SJSA1 (cell line): Measurements from ENCODE around the gene SNAI3. TPM values are rescaled to one million over a fixed set of nuclear protein-coding genes. Genes with fewer than 3 reads are reported as not detected.
A peak's percentile ranks its signal among the peaks of the same experiment; 100 is the strongest.

Experiments
- DNase-seq, 2 experiments: peaks; one replicate each; pipeline ENCODE4 v3.0.0-alpha.2; 2015 to 2020; ENCODE audit warnings: low spot score in 2 of 2, low read depth in 1 of 2
- H3K27ac ChIP-seq: fragments of 250-450 bp; sonication (Bioruptor Pico); 2 replicates; pipeline ENCODE4 v1.5.1; 2020; ENCODE audit warnings: mild to moderate bottlenecking, moderate library complexity
- H3K27me3 ChIP-seq: fragments of 250-450 bp; sonication (Bioruptor Pico); replicated peaks from 2 replicates; pipeline ENCODE4 v1.5.1; 2020; ENCODE audit warnings: mild to moderate bottlenecking, moderate library complexity
- H3K36me3 ChIP-seq: fragments of 250-450 bp; sonication (Bioruptor Pico); 2 replicates; pipeline ENCODE4 v1.5.1; 2020; ENCODE audit warnings: mild to moderate bottlenecking
- H3K4me1 ChIP-seq: fragments of 250-450 bp; sonication (Bioruptor Pico); replicated peaks from 2 replicates; pipeline ENCODE4 v1.6.1; 2021; ENCODE audit warnings: mild to moderate bottlenecking
- H3K4me3 ChIP-seq: fragments of 250-450 bp; sonication (Bioruptor Pico); 2 replicates; pipeline ENCODE4 v1.5.1; 2020; ENCODE audit warnings: mild to moderate bottlenecking
- H3K9me3 ChIP-seq: fragments of 250-450 bp; sonication (Bioruptor Pico); replicated peaks from 2 replicates; pipeline ENCODE4 v1.5.1; 2020; ENCODE audit warnings: mild to moderate bottlenecking
- total RNA-seq: library from RNA; depleted of rRNA; stranded (reverse); fragments of >200 nt; shearing (Covaris generic); gene quantifications from 2 replicates; pipeline ENCODE4 v1.2.3, GENCODE V29; 2014; rRNA removed

Gene SNAI3
- total RNA-seq, result 0.05 TPM in 1 of 2 replicates, not detected in the other

DNA sequence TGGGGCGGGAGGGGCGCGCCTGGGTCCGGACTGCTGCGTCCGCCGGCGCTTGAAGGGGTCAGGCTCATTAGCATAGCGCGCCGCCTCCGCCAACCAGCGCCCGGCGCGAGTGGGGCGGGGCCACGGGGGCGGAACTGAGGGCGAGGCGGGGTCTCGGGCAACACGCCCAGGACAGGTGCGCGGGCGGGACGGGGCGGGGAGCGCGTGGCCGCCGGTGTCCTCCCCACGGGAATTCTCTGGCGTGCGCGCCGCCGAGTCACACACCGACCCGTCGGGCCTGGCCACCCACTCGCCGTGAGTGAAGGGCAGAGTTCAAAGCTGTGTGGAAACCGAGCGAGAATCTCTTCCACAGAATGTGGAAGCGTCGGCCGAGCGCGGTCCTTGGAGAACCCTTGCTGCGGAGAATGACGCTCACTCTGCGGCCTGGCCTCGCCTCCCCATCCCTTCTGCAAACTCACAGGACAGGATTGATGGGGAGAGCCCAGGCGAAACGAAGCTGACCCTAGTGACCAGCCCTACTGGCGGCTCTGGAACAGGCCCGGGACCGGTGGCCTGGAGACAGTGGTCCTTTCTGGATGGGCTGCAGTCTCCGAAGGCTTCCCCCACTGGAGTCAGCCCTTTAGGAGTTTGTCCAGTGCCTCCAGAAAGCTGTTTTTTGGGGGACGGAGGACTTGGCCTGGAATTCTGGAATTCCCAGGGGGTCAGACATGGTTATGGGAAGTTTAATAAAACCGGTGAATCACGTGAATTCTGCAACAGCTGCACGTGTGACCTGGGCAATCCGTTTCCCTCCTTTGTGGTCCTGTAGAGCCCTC is at the start of gene SNAI3:
Gene SNAI3 (minus strand): TSS at position 69 of the 815 bp plus-strand sequence. CDS start 101 bp downstream, outside the sequence.
- Histone ChIP-seq H3K9me3 (no peaks in the 10 kb centered on the region), H3K27me3 (peaks cover 41% of the 10 kb centered on the region), H3K4me1 (peaks cover 21% of the 10 kb centered on the region), H3K27ac (no peak within 1 kb of the TSS), H3K4me3 (peak within 1 kb of the TSS; percentile 24), H3K36me3 (no peaks in the 10 kb centered on the region)
- no peak for DNase-seq

- Histone ChIP-seq H3K27ac (no peak overlapping the region), H3K27me3 (no peaks in the 10 kb centered on the region), H3K9me3 (no peaks in the 10 kb centered on the region), H3K4me1 (0 out of 2 replicates have a peak, but pooled peaks cover 7% of the 10 kb centered on the region), H3K4me3 (no peak overlapping the region), H3K36me3 (peaks cover 96% of the 10 kb centered on the region)
- DNase-seq, result no peak
These were observed 49.8 kb upstream of the SNAI3 start for GRCh38 chr16:88736088-88736487.

GRCh38 chr16:88735616-88736015 is 49.3 kb upstream of the SNAI3 start:
- H3K9me3 ChIP-seq, result no peaks in the 10 kb centered on the region
- no peaks in the 10 kb centered on the region for H3K27me3 ChIP-seq
- peaks cover 96% of the 10 kb centered on the region for H3K36me3 ChIP-seq
- H3K27ac ChIP-seq, result no peak overlapping the region
- H3K4me3 ChIP-seq, result no peak overlapping the region
- H3K4me1 ChIP-seq, result 0 out of 2 replicates have a peak, but pooled peaks cover 7% of the 10 kb centered on the region
- DNase-seq, result no peak

DNA sequence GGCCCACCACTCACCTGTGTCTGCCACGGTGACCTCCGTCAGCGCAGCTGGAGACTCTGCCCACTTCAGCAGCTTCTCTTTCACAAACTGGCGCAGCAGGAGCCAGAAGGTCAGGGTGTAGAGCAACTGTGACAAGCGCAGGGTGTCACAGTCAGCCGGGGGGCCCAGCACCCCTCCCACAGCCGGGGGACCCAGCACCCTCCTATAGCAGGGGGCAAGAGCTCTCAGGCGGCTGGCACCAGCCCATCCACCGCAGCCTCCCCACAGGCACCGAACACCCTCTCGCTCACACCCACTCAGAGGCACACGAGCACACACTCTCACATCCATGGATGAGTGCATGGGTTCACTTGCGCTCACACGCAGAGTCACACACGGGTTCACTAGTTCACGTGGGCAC is 48.8 kb upstream of the SNAI3 start:
- Histone ChIP-seq H3K4me3 (no peak overlapping the region), H3K9me3 (no peaks in the 10 kb centered on the region), H3K27ac (no peak overlapping the region), H3K27me3 (no peaks in the 10 kb centered on the region), H3K4me1 (0 out of 2 replicates have a peak, but pooled peaks cover 7% of the 10 kb centered on the region), H3K36me3 (peaks cover 96% of the 10 kb centered on the region)
- DNase-seq, result no peak

DNA sequence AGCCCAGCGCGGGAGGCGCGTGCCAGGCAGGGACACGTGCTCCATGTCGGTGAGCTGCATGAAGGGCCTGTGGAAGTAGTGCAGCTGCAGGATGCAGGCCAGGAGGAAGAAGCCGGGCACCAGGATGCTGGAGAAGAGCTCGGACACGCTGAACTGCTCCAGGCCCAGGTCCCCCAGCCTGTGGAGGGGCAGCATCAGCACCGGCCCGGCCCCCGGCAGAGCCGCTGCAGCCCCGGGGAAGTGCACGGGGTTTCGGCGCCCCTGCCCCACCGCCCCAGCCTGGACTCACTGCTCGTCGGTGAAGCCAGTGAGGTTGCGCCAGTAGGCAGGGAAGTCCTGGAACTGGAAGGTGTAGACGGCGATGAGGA is 48.0 kb upstream of the SNAI3 start:
- Histone ChIP-seq H3K9me3 (no peaks in the 10 kb centered on the region), H3K27ac (no peak overlapping the region), H3K36me3 (peaks cover 92% of the 10 kb centered on the region), H3K4me3 (no peak overlapping the region), H3K27me3 (no peaks in the 10 kb centered on the region), H3K4me1 (0 out of 2 replicates have a peak, but pooled peaks cover 7% of the 10 kb centered on the region)
- no peak for DNase-seq

- no peak for DNase-seq
- Histone ChIP-seq H3K4me3 (no peak overlapping the region), H3K4me1 (0 out of 2 replicates have a peak, but pooled peaks cover 7% of the 10 kb centered on the region), H3K9me3 (no peaks in the 10 kb centered on the region), H3K36me3 (peaks cover 86% of the 10 kb centered on the region), H3K27ac (no peak overlapping the region), H3K27me3 (no peaks in the 10 kb centered on the region)
These were observed 47.5 kb upstream of the SNAI3 start for GRCh38 chr16:88733630-88734360.

DNA sequence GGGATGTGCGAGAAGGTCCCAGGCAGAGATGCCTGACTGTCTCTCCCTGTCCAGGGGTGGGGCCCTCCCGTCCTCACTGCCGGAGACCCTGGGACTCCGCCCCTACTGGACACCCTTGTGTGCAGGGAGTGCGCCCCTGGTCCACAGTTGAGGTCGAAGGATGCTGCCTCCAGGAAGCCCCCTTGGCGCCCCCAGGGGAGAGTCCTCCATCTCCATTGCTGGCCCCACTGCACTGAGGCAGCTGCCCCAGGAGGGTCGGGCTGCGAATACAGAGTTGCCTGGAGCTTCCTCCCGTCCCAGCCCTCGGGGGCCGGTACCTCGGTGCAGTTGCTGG is 46.6 kb upstream of the SNAI3 start:
- Histone ChIP-seq H3K4me1 (0 out of 2 replicates have a peak, but pooled peaks cover 7% of the 10 kb centered on the region), H3K27ac (no peak overlapping the region), H3K36me3 (peaks cover 79% of the 10 kb centered on the region), H3K4me3 (no peak overlapping the region), H3K9me3 (no peaks in the 10 kb centered on the region), H3K27me3 (no peaks in the 10 kb centered on the region)
- no peak for DNase-seq

DNA sequence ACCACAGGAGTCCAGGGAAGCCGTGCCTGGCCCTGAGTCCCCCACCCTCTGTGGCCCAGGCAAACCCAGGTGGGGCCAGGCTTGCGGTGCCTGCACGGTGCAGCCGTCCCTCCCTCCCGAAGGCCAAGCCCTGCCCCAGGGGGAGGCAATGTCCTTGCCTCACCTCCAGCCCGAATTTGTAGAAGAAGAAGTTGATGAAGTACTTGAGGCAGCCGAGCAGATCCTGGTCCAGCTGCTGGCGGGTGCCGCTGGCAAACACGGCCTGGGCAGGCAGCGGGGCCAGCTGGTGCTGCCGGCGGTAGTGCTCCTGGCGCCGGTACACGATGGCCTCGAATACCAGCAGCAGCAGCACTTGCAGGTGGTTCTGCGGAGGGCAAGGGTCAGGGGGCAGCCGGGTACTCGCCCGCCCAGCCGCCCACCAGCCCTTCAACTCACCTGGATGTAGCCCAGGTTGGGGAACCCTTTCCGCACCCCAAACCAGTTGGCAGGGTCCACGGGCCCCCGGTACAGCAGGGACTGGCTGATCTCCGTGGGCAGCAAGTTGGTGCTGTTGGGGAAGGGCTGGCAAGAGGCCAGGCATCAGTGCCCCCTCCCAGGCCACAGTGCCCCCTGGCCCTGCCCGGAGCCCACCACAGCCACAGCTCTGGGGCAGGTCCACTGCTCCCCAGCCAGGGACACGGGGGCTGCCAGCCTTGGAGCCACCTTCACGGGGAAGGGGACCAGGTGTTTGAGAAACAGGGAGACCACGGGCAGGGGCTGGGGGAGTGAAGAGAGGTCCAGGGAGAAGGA is 46.1 kb upstream of the SNAI3 start:
- Histone ChIP-seq H3K36me3 (peaks cover 79% of the 10 kb centered on the region), H3K4me1 (0 out of 2 replicates have a peak, but pooled peaks cover 3% of the 10 kb centered on the region), H3K4me3 (no peak overlapping the region), H3K27ac (no peak overlapping the region), H3K9me3 (no peaks in the 10 kb centered on the region), H3K27me3 (no peaks in the 10 kb centered on the region)
- DNase-seq, result no peak

GRCh38 chr16:88731699-88732098 is 45.4 kb upstream of the SNAI3 start:
- no peaks in the 10 kb centered on the region for H3K9me3 ChIP-seq
- H3K36me3 ChIP-seq, result peaks cover 79% of the 10 kb centered on the region
- no peak overlapping the region for H3K4me3 ChIP-seq
- H3K27me3 ChIP-seq, result no peaks in the 10 kb centered on the region
- DNase-seq, result no peak
- 0 out of 2 replicates have a peak, but pooled peaks cover 3% of the 10 kb centered on the region for H3K4me1 ChIP-seq
- no peak overlapping the region for H3K27ac ChIP-seq

DNA sequence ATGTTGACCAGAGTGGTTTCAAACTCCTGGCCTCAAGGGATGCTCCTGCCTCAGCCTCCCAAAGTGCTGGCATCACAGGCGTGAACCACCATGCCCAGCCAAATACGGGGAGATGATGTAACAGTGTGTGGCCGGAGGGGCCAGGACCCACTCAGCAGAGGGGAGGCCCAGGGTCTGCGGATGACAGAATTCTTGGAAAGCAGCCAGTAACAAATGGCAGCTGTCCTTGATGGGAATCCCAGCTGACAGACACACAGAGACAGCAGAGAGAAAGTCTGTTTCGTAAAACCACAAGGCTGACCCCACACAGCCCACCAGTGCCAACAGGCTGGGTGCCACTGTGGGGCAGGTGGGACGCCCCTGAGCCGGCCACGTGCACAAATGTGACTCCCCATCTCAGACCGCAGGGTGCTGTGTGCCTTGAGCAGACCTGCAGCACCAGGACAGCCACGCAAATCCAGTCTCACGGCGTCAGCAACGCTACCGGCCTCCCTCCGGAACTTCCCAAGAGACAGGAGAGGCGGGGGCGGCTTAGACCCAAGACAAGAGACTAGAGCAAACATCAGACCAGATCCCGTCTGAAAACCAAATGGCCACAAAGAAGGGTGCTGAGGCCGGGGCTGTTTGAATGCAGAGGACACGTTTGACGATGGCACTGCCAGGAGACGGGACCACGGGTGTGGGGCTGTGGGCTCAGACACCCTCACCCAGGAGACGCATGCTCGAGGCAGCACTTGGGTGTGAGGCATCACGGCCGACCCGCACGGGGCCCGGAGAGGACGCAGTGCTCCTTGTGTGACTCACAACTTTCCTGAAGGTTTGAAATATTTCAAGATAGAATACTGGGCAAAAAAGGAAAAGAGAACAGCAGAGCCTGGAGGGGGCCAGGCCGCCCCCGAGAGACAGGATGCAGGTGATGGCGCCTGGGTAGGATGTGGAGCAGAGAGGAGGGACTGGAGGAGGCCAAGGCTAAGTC is 44.6 kb upstream of the SNAI3 start:
- Histone ChIP-seq H3K4me1 (0 out of 2 replicates have a peak, but pooled peaks cover 3% of the 10 kb centered on the region), H3K4me3 (no peak overlapping the region), H3K27me3 (no peaks in the 10 kb centered on the region), H3K27ac (no peak overlapping the region), H3K9me3 (no peaks in the 10 kb centered on the region), H3K36me3 (peaks cover 82% of the 10 kb centered on the region)
- no peak for DNase-seq

DNA sequence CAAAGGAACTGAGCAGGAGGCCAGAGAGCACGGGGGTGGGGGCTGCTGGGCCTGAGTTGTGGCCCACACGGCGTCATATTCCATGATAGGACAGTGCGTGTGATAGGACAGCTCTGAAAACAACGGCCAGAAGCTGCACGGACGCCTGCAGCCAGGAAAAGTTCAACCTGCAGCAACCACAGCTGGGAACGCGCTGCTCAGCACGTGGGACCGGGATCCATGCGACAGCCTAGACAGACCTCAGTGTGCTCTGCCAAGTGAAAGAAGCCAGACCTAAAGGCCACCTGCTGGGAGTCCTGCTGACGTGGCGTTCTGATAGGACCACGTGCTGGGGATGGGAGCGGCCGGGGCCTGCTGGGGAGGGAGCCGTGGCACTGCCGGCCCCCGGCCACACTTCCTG is 41.6 kb upstream of the SNAI3 start:
- Histone ChIP-seq H3K27me3 (no peaks in the 10 kb centered on the region), H3K27ac (no peak overlapping the region), H3K4me3 (no peak overlapping the region), H3K4me1 (no peaks in the 10 kb centered on the region), H3K36me3 (peaks cover 82% of the 10 kb centered on the region), H3K9me3 (no peaks in the 10 kb centered on the region)
- DNase-seq, result no peak

DNA sequence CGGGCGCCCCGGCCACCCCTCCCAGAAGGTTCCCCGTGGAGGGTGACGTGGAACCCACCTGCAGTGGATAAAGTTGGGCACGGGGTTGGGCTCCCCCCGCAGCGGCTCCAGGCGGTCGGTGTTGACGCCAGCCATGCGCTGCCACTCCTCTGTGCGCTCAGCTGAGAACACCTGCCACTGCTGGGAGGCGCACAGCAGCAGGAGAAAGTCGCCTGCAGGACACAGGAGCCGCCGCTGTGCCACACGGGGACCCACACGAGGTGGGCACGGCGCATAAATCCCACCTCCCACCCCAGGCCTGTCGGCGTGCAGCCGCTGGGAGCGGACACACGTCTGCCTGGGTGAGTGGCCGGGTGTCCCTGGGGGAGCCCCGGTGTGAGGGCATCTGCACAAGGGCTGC is 40.7 kb upstream of the SNAI3 start:
- Histone ChIP-seq H3K36me3 (peaks cover 82% of the 10 kb centered on the region), H3K4me3 (no peak overlapping the region), H3K27me3 (no peaks in the 10 kb centered on the region), H3K9me3 (no peaks in the 10 kb centered on the region), H3K27ac (no peak overlapping the region), H3K4me1 (no peaks in the 10 kb centered on the region)
- no peak for DNase-seq

DNA sequence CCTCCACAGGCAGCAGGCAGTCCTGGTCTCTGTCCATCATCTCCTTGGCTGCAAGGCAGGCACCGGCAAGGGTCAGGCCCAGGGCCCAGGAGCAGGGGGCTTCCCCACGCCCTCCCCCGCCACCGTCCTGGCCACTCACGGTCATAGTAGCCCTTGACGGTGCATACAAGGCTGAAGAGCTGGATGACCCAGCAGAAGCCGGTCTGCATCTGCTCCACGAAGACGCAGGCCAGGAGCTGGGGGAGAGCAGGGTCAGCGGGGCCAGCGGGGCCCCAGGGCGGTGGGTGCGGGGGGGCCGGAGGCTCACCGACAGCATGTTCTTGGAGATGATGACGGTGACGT is 40.1 kb upstream of the SNAI3 start:
- H3K4me3 ChIP-seq, result no peak overlapping the region
- no peak overlapping the region for H3K27ac ChIP-seq
- no peak for DNase-seq
- H3K4me1 ChIP-seq, result no peaks in the 10 kb centered on the region
- H3K9me3 ChIP-seq, result no peaks in the 10 kb centered on the region
- no peaks in the 10 kb centered on the region for H3K27me3 ChIP-seq
- H3K36me3 ChIP-seq, result peaks cover 84% of the 10 kb centered on the region
